ENCODE results near the gene ADAMTS12.
A peak's percentile ranks its signal among the peaks of the same experiment; 100 is the strongest.

Gene ADAMTS12

GRCh38 chr5:33753704-33754103 is 138.1 kb downstream of the ADAMTS12 start:
- DNase-seq, result no peak

GRCh38 chr5:33748754-33749153 is 143.0 kb downstream of the ADAMTS12 start:
- no peak for DNase-seq

GRCh38 chr5:33745101-33745770 is 146.6 kb downstream of the ADAMTS12 start:
- DNase-seq, result no peak

- DNase-seq, result no peak
Measured at GRCh38 chr5:33743099-33743498, 148.7 kb downstream of the ADAMTS12 start.

GRCh38 chr5:33742181-33742580 is 149.6 kb downstream of the ADAMTS12 start:
- DNase-seq, result no peak

- DNase-seq, result no peak
Measured at GRCh38 chr5:33738967-33739366, 152.8 kb downstream of the ADAMTS12 start.

- DNase-seq, result no peak
Measured at GRCh38 chr5:33738097-33738496, 153.7 kb downstream of the ADAMTS12 start.

- no peak for DNase-seq
Measured at GRCh38 chr5:33737697-33738096, 154.1 kb downstream of the ADAMTS12 start.

- no peak for DNase-seq
Measured at GRCh38 chr5:33737284-33737683, 154.5 kb downstream of the ADAMTS12 start.

- DNase-seq, result peak; percentile 89
Measured at GRCh38 chr5:33736510-33736909, 155.3 kb downstream of the ADAMTS12 start.

- DNase-seq, result no peak
Measured at GRCh38 chr5:33735072-33735471, 156.7 kb downstream of the ADAMTS12 start.

- DNase-seq, result peak; percentile 79
Measured at GRCh38 chr5:33734537-33734936, 157.3 kb downstream of the ADAMTS12 start.

GRCh38 chr5:33733225-33733624 is 158.6 kb downstream of the ADAMTS12 start:
- no peak for DNase-seq

- peak; percentile 53 for DNase-seq
Measured at GRCh38 chr5:33726422-33727165, 165.2 kb downstream of the ADAMTS12 start.

- DNase-seq, result peak; percentile 39
Measured at GRCh38 chr5:33725806-33726205, 166.0 kb downstream of the ADAMTS12 start.

- peak; percentile 24 for DNase-seq
Measured at GRCh38 chr5:33721491-33722200, 170.1 kb downstream of the ADAMTS12 start.

GRCh38 chr5:33720176-33720575 is 171.6 kb downstream of the ADAMTS12 start:
- no peak for DNase-seq

GRCh38 chr5:33719769-33720168 is 172.0 kb downstream of the ADAMTS12 start:
- DNase-seq, result no peak

- DNase-seq, result no peak
Measured at GRCh38 chr5:33715661-33716060, 176.1 kb downstream of the ADAMTS12 start.

- no peak for DNase-seq
Measured at GRCh38 chr5:33713136-33713765, 178.5 kb downstream of the ADAMTS12 start.

GRCh38 chr5:33712664-33713063 is 179.1 kb downstream of the ADAMTS12 start:
- no peak for DNase-seq

- DNase-seq, result no peak
Measured at GRCh38 chr5:33711094-33711679, 180.6 kb downstream of the ADAMTS12 start.

GRCh38 chr5:33702867-33703266 is 188.9 kb downstream of the ADAMTS12 start:
- DNase-seq, result no peak
